BLaER1 (cell line): ENCODE results near the gene COL1A2.

Experiments
- H3K27ac ChIP-seq: shearing (Covaris generic); formaldehyde crosslinking; 2 replicates; pipeline ENCODE4 v1.8.1; 2022
- H3K27me3 ChIP-seq: shearing (Covaris generic); formaldehyde crosslinking; 2 replicates; pipeline ENCODE4 v1.8.1; 2022
- H3K36me3 ChIP-seq: shearing (Covaris generic); formaldehyde crosslinking; 2 replicates; pipeline ENCODE4 v1.8.1; 2022
- H3K4me1 ChIP-seq: shearing (Covaris generic); formaldehyde crosslinking; 2 replicates; pipeline ENCODE4 v1.8.1; 2022
- H3K4me2 ChIP-seq: shearing (Covaris generic); formaldehyde crosslinking; 2 replicates; pipeline ENCODE4 v1.8.1; 2022
- H3K4me3 ChIP-seq: shearing (Covaris generic); formaldehyde crosslinking; 2 replicates; pipeline ENCODE4 v1.8.1; 2022
- H3K9ac ChIP-seq: shearing (Covaris generic); formaldehyde crosslinking; 2 replicates; pipeline ENCODE4 v1.8.1; 2022
- H3K9me3 ChIP-seq: shearing (Covaris generic); formaldehyde crosslinking; 2 replicates; pipeline ENCODE4 v1.8.1; 2022
- H4K20me1 ChIP-seq: shearing (Covaris generic); formaldehyde crosslinking; 2 replicates; pipeline ENCODE4 v1.8.1; 2022
- Cebpa-rat ChIP-seq: shearing (Covaris generic); IDR thresholded peaks from 2 replicates; pipeline ENCODE4 v1.8.1; 2022

The COL1A2 gene

DNA sequence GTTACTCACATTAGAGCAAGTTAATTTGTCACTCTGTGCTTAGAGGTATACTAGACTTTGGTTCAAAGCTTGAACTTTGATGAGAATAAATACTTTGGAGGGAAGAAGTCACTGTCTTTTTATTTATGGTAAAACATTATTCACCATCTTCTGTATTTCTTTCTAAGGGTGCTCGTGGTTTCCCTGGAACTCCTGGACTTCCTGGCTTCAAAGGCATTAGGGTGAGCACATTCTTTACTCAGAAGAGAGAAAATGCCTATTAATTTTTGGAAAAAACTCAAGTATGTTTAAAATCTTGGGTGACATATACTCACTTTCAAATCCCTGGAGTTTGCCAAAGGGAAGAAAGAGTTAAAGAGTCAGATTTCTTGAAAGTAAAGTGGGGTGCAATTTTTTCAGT lies 10.8 kb downstream of the COL1A2 start:
- peaks cover under 1% of the 10 kb centered on the region; the same call in 1 of the 2 replicates for H3K4me1 ChIP-seq

GRCh38 chr7:94406696-94407095 lies 12.0 kb downstream of the COL1A2 start:
- no peak overlapping the region for H3K9ac ChIP-seq
- H4K20me1 ChIP-seq: no peaks in the 10 kb centered on the region
- H3K4me3 ChIP-seq: no peak overlapping the region
- peaks cover 7% of the 10 kb centered on the region; the same call in 1 of the 2 replicates for H3K4me1 ChIP-seq
- H3K4me2 ChIP-seq: no peak overlapping the region
- H3K27me3 ChIP-seq: no peaks in the 10 kb centered on the region
- no peaks in the 10 kb centered on the region for H3K36me3 ChIP-seq
- no peak overlapping the region for H3K27ac ChIP-seq
- no peak for TF ChIP-seq Cebpa-rat
- H3K9me3 ChIP-seq: no peaks in the 10 kb centered on the region

More for the DNA sequence above, 10.8 kb downstream of the COL1A2 start:
- no peak overlapping the region for H3K9ac ChIP-seq
- H3K27ac ChIP-seq: no peak overlapping the region
- H3K9me3 ChIP-seq: no peaks in the 10 kb centered on the region
- H3K27me3 ChIP-seq: no peaks in the 10 kb centered on the region
- H3K36me3 ChIP-seq: no peaks in the 10 kb centered on the region
- no peak overlapping the region for H3K4me2 ChIP-seq
- H3K4me3 ChIP-seq: no peak overlapping the region
- no peak for TF ChIP-seq Cebpa-rat
- H4K20me1 ChIP-seq: no peaks in the 10 kb centered on the region

DNA sequence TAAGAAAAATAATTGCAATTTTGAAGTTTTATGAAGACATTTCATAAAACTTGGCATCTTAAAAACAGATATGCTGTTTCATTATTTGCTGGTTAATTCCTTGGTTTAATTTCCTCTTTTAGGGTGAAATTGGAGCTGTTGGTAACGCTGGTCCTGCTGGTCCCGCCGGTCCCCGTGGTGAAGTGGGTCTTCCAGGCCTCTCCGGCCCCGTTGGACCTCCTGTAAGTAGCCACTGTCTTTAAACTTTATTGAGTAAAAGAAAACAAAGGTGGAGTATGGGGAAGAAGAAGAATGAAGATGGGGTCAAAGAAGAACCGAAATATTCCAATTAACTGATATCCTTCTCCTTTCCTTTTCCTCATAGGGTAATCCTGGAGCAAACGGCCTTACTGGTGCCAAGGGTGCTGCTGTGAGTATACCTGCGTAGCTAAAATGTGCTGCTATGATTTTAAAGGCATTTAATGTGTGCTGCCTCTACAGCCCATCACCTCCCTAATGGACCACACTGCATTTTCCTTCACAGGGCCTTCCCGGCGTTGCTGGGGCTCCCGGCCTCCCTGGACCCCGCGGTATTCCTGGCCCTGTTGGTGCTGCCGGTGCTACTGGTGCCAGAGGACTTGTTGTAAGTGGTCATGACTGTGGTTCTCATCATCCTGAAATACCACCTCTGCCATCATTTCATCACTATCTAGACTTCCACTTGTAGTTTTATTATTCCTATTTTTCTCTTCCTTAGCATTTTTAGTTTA lies 14.7 kb downstream of the COL1A2 start:
- Histone ChIP-seq H3K36me3 (no peaks in the 10 kb centered on the region), H3K9me3 (no peaks in the 10 kb centered on the region), H3K4me1 (peaks cover 7% of the 10 kb centered on the region; the same call in 1 of the 2 replicates), H3K9ac (no peak overlapping the region), H4K20me1 (no peaks in the 10 kb centered on the region), H3K4me3 (no peak overlapping the region), H3K27me3 (no peaks in the 10 kb centered on the region), H3K27ac (no peak overlapping the region), H3K4me2 (no peak overlapping the region)
- no peak for TF ChIP-seq Cebpa-rat

DNA sequence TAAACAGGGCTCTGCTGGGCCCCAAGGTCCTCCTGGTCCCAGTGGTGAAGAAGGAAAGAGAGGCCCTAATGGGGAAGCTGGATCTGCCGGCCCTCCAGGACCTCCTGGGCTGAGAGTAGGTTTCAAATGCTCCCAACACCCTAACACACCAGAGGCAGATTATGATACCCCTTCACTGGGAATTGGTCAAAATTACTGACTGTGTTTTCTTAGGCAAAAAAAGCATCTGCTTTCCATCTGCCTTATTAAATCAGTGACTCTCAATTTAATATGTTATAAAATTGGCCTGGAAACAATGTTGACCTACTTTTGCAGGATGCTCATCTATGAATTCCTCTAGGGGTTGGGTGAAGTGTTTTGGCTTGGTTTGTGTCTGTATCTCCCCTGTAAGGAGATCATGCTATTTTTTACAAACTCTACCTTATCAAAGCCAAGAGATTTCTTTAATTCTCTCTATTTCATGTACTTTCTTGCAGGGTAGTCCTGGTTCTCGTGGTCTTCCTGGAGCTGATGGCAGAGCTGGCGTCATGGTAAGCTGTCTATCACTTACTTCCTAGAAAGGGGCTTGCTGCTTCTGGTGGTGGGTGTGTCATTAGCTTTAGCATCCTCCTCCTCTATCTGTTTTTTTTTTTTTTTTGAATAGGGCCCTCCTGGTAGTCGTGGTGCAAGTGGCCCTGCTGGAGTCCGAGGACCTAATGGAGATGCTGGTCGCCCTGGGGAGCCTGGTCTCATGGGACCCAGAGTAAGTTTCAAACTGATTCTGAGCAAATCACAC lies 15.9 kb downstream of the COL1A2 start:
- Histone ChIP-seq H3K4me2 (no peak overlapping the region), H3K9ac (no peak overlapping the region), H3K36me3 (no peaks in the 10 kb centered on the region), H3K27ac (no peak overlapping the region), H4K20me1 (no peaks in the 10 kb centered on the region), H3K27me3 (no peaks in the 10 kb centered on the region), H3K9me3 (no peaks in the 10 kb centered on the region), H3K4me1 (peaks cover 7% of the 10 kb centered on the region; the same call in 1 of the 2 replicates), H3K4me3 (no peak overlapping the region)
- TF ChIP-seq Cebpa-rat: no peak

DNA sequence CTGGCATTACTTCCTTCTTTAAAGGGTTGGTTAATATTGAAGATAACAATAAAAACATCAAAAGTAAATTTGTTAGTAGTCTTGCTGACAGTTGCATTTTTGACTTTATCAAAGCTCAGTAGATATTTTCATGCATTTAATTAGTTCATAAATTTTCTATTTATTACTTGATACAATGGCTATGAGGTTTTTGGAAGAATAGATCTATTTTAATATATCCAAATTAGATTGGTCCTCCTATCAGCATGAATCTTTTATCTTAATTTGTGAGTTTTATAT lies 16.4 kb downstream of the COL1A2 start:
- Histone ChIP-seq H3K36me3 (no peaks in the 10 kb centered on the region), H3K4me2 (no peak overlapping the region)
- no peak for TF ChIP-seq Cebpa-rat

GRCh38 chr7:94412762-94413322 lies 18.1 kb downstream of the COL1A2 start:
- H3K9me3 ChIP-seq: no peaks in the 10 kb centered on the region
- H3K36me3 ChIP-seq: no peaks in the 10 kb centered on the region
- H3K4me1 ChIP-seq: peaks cover 7% of the 10 kb centered on the region; the same call in 1 of the 2 replicates
- H3K9ac ChIP-seq: no peak overlapping the region
- no peak for TF ChIP-seq Cebpa-rat
- no peaks in the 10 kb centered on the region for H4K20me1 ChIP-seq
- no peak overlapping the region for H3K4me2 ChIP-seq
- no peak overlapping the region for H3K4me3 ChIP-seq
- H3K27ac ChIP-seq: no peak overlapping the region
- H3K27me3 ChIP-seq: no peaks in the 10 kb centered on the region

More for the DNA sequence above, 16.4 kb downstream of the COL1A2 start:
- Histone ChIP-seq H3K9ac (no peak overlapping the region), H4K20me1 (no peaks in the 10 kb centered on the region), H3K4me1 (peaks cover 7% of the 10 kb centered on the region; the same call in 1 of the 2 replicates), H3K27me3 (no peaks in the 10 kb centered on the region), H3K27ac (no peak overlapping the region), H3K4me3 (no peak overlapping the region), H3K9me3 (no peaks in the 10 kb centered on the region)

DNA sequence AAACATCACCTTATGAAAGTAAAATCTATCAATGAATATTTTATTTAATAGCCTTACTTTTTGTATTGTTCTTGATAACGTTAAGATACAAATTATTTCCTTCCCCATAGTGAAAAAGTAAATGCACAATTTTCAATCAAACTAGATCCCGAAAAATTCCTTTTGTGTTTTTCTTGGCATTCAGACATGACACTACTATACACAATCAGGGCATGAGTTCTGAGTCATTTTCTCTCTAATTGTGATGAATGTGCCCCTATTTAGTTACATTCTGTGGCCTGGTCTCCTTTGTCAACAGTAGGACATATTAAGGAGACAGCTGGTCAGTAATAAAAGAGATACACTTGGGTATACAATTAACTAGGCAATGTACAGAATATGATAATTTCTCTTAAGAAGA lies 19.8 kb downstream of the COL1A2 start:
- Histone ChIP-seq H3K27me3 (no peaks in the 10 kb centered on the region), H3K36me3 (no peaks in the 10 kb centered on the region), H3K9me3 (no peaks in the 10 kb centered on the region), H3K4me3 (no peak overlapping the region), H3K4me2 (no peak overlapping the region), H3K9ac (no peak overlapping the region), H3K4me1 (peaks cover 7% of the 10 kb centered on the region; the same call in 1 of the 2 replicates), H3K27ac (no peak overlapping the region), H4K20me1 (no peaks in the 10 kb centered on the region)
- TF ChIP-seq Cebpa-rat: no peak

DNA sequence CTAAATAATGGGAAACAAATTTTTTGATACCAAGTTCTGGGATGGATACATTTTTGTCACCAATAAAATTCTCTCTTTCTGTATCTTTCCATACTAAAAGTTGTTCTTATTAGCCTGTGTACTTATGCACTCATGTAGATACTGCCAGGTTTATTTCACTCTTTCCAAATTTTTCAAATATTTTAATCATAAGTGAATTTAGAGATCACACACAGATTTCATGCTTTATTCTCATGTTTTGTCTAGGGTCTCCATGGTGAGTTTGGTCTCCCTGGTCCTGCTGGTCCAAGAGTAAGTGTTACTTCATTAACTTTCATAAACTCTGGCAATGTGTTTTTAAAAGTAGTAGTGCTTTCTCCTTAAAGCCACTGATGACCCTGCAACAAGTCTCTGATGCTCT lies 20.3 kb downstream of the COL1A2 start:
- no peaks in the 10 kb centered on the region for H3K36me3 ChIP-seq
- no peak overlapping the region for H3K4me2 ChIP-seq
- no peak overlapping the region for H3K4me3 ChIP-seq
- no peak for TF ChIP-seq Cebpa-rat
- peaks cover 7% of the 10 kb centered on the region; the same call in 1 of the 2 replicates for H3K4me1 ChIP-seq
- H3K27me3 ChIP-seq: no peaks in the 10 kb centered on the region
- no peaks in the 10 kb centered on the region for H3K9me3 ChIP-seq
- no peak overlapping the region for H3K9ac ChIP-seq
- no peak overlapping the region for H3K27ac ChIP-seq
- H4K20me1 ChIP-seq: no peaks in the 10 kb centered on the region

DNA sequence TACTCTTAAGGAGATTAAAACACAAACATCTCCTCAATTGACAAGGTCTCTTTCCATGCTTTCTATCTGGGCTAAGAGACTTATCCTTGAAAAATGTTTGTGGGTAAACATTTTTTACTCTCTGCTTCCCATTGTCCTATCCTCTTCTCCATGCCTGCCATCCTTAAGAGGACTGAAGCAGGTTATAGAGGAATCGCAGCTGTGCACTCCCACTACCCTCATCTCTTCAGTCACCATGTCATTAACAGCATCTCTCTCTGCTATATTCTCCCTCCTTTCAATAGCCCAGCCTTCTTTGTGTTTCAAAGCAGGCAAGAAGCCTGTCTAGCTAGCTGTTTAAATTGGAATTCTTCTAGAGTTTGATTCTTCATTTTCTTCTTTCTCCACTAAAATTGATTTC lies 22.6 kb downstream of the COL1A2 start:
- H3K4me3 ChIP-seq: no peak overlapping the region
- no peaks in the 10 kb centered on the region for H4K20me1 ChIP-seq
- no peaks in the 10 kb centered on the region for H3K4me1 ChIP-seq
- H3K9ac ChIP-seq: no peak overlapping the region
- no peaks in the 10 kb centered on the region for H3K36me3 ChIP-seq
- H3K27ac ChIP-seq: no peak overlapping the region
- H3K9me3 ChIP-seq: no peaks in the 10 kb centered on the region
- no peak for TF ChIP-seq Cebpa-rat
- no peaks in the 10 kb centered on the region for H3K27me3 ChIP-seq
- no peak overlapping the region for H3K4me2 ChIP-seq

DNA sequence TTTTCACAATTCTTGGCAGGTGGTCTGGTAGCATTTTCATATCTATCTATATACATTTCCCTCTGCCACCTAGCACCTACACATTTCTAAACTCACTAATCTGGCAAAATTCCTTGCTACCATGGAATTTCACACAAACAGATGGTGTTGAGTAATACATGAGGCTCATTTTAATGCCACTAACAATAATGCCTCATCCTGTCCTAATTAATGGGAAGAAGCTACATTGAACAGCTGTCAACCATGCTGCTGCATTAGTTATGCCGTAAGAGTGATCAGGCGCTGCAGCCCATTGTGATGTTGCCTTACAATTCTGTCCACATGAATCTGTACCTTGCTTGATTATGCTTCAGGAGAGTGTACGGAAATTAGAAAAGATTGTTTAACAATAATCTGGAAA lies 23.2 kb downstream of the COL1A2 start:
- no peak overlapping the region for H3K4me2 ChIP-seq
- no peak overlapping the region for H3K27ac ChIP-seq
- no peaks in the 10 kb centered on the region for H3K27me3 ChIP-seq
- H3K4me1 ChIP-seq: no peaks in the 10 kb centered on the region
- H3K36me3 ChIP-seq: no peaks in the 10 kb centered on the region
- no peak overlapping the region for H3K4me3 ChIP-seq
- no peak overlapping the region for H3K9ac ChIP-seq
- no peaks in the 10 kb centered on the region for H4K20me1 ChIP-seq
- no peaks in the 10 kb centered on the region for H3K9me3 ChIP-seq
- no peak for TF ChIP-seq Cebpa-rat
